DND-41 (cell line): ENCODE results near the gene TRIM74.
"Not testable (repeated sequence)": the region's sequence is repeated elsewhere in the genome, so short reads cannot be mapped to it uniquely, and the experiment has no call there.

Experiments
- CTCF ChIP-seq: IDR thresholded peaks from 2 replicates; pipeline ENCODE4 v1.5.1; 2012; ENCODE audit warnings: borderline replicate concordance, low read length, moderate library complexity, mild to moderate bottlenecking; ENCODE audit not compliant: poor library complexity, severe bottlenecking; ENCODE audit errors: extremely low read depth
- EZH2 ChIP-seq: IDR thresholded peaks from 3 replicates; pipeline ENCODE4 v1.6.1; 2012; ENCODE audit warnings: borderline replicate concordance, low read depth, mild to moderate bottlenecking, moderate library complexity, low read length, inconsistent platforms; ENCODE audit not compliant: severe bottlenecking

DNA sequence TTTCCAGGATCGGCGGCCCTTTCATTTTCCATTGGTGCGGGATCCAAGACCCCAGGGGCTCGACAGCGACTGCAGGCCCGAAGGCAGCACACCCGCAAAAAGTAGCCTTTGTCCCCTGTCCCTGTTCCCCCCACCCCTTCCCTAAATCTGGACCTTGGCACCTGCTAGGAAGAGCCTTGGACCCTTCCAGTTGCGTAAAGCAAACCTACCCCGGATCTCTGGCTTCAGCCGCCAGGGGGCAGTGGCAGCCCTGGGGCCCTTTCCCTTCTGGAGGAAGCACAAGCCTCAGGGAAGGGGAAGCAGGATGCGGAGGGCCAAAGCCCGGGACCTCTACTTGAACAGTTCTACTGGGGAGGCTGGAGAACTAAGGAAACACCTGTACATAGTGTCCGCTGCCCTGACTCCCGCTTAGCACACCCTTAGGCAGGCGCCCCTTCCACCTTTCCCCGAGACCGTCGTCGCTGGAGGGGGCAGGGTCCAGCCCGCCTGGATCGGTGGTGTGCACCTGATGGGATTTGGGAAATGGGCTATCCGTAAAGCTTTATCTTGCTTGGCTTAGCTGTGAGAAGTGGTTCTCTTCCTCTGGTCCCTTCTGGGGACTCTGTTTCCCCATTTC, 23.0 kb downstream of the TRIM74 start:
- TF ChIP-seq CTCF, EZH2: not testable (repeated sequence)
